ENCODE data around the gene ZNRD2. TPM values are rescaled to one million over a fixed set of nuclear protein-coding genes. Genes with fewer than 3 reads are reported as not detected.

Gene ZNRD2
- total RNA-seq, 1 experiment from 2014 or later: 45.8 TPM

GRCh38 chr11:65584106-65584505 lies 13.8 kb downstream of the ZNRD2 start:
- no peak overlapping the region for H3K56ac ChIP-seq (ENCODE audit: insufficient read length, low read depth, low read length)
- H2BK5ac ChIP-seq (ENCODE audit: insufficient read length, low read length): no peak overlapping the region
- H2BK12ac ChIP-seq (ENCODE audit: insufficient read length, low read depth, low read length): no peak overlapping the region
- H3K9ac ChIP-seq (ENCODE audit: extremely low read depth, insufficient read length, low read length): no peak overlapping the region
- DNase-seq: no peak
- no peak overlapping the region for H2BK20ac ChIP-seq (ENCODE audit: low read depth, low read length, poor library complexity, severe bottlenecking)
- no peak overlapping the region for H2AFZ ChIP-seq (ENCODE audit: low read length)
- no peak overlapping the region for H4K5ac ChIP-seq (ENCODE audit: insufficient read length, low read depth, low read length)
- Mint-ChIP-seq H3K36me3 (ENCODE audit: insufficient read depth in 1 of 3, low read depth in 3 of 3) (no peaks in the 10 kb centered on the region), H3K4me3 (no peak overlapping the region), H3K27me3 (ENCODE audit: low read depth) (peaks cover 5% of the 10 kb centered on the region), H3K4me1 (peaks cover 0 to 24% of the 10 kb centered on the region in 2 experiments; a peak in 2 of 4 replicates), H3K9me3 (no peaks in the 10 kb centered on the region), H3K27ac (peak overlapping the region in 1 of 3 experiments; percentile 25; a peak in 1 of 7 replicates)
- no peaks in the 10 kb centered on the region for H3K4me1 ChIP-seq (ENCODE audit: insufficient read depth, low read length)
- no peak overlapping the region for H3K18ac ChIP-seq (ENCODE audit: insufficient read length, low read depth, low read length)
- no peak overlapping the region for H4K91ac ChIP-seq (ENCODE audit: insufficient read length, low read depth, low read length)
- no peak overlapping the region for H4K8ac ChIP-seq (replicated peaks; ENCODE audit: insufficient read length, low read depth, low read length)
- H3K27me3 ChIP-seq (ENCODE audit: insufficient read depth, low read length): no peaks in the 10 kb centered on the region; the same call in 1 of the 2 replicates
- H3T11ph ChIP-seq (ENCODE audit: low read length): no peak overlapping the region
- H2BK120ac ChIP-seq (ENCODE audit: low read depth, low read length, poor library complexity, severe bottlenecking): no peak overlapping the region
- no peaks in the 10 kb centered on the region for H3K23me2 ChIP-seq (ENCODE audit: insufficient read length, low read depth, low read length, poor library complexity, severe bottlenecking)
- no peak overlapping the region for H2BK15ac ChIP-seq (ENCODE audit: low read depth, low read length)
- H3K27ac ChIP-seq (ENCODE audit: insufficient read length, low read depth, low read length): no peak overlapping the region
- H3K79me2 ChIP-seq (ENCODE audit: insufficient read depth, low read length): no peaks in the 10 kb centered on the region
- no peak overlapping the region for H3K4ac ChIP-seq (ENCODE audit: low read depth, low read length)
- WGBS (ENCODE audit: extremely low coverage, insufficient read length, low lambda C conversion rate): no CpG with 5 or more reads among the region's 8 CpGs
- H3K79me1 ChIP-seq (ENCODE audit: insufficient read depth, low read depth, low read length, poor library complexity, severe bottlenecking): no peaks in the 10 kb centered on the region
- TF ChIP-seq CTCF (conservative IDR thresholded peaks at IDR 0.05): no peak
- no peaks in the 10 kb centered on the region for H4K20me1 ChIP-seq (ENCODE audit: control insufficient read depth, insufficient read depth, insufficient read length)
- H3K4me2 ChIP-seq (ENCODE audit: insufficient read depth, insufficient read length, low read length): no peak overlapping the region
- H3K9me3 ChIP-seq (ENCODE audit: control insufficient read depth, low read depth, low read length): no peaks in the 10 kb centered on the region
- no peak overlapping the region for H3K23ac ChIP-seq (ENCODE audit: insufficient read length, low read depth, low read length)
- H2AK5ac ChIP-seq (ENCODE audit: insufficient read length, low read length): no peak overlapping the region
- H3K14ac ChIP-seq (ENCODE audit: insufficient read depth, low read length): no peak overlapping the region

Measured in H9 (cell line).